HG03521 (cell line): ENCODE results near the gene ZNF69.
"Not testable (repeated sequence)": the region's sequence is repeated elsewhere in the genome, so short reads cannot be mapped to it uniquely, and the experiment has no call there.

ENCODE experiments used
- ATAC-seq: cut with Tn5 transposase; IDR thresholded peaks from one replicate; pipeline ENCODE4 v1.9.1; 2021; ENCODE audit warnings: mild to moderate bottlenecking, moderate library complexity; ENCODE audit not compliant: unreplicated experiment

Gene ZNF69

GRCh38 chr19:11887611-11888531 lies at the start of gene ZNF69:
Gene ZNF69 (plus strand): TSS chr19:11887782. CDS start chr19:11887924, 142 bp downstream.
- no peak for ATAC-seq

GRCh38 chr19:11843722-11844121 lies 43.9 kb upstream of the ZNF69 start:
- ATAC-seq = no peak

DNA sequence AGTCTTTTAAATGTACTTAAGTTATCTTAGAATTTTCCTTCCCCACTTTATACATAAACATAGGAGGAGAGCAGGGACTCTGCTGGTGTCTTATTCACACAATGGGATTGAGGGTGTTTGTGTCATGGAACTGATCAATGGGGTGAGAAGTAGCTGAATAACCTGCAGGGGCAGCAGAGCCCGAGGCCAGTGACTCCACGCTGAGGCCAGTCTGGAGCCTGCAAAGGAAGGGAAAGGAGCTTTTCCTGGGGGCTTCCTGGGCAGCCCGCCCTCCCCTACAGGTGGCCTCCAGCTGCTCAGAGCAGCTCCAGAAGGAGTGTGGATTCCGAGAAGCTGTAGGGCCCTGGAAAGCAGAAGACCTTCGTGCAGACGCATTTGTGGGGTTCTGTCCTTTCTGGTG lies 40.0 kb upstream of the ZNF69 start:
- ATAC-seq = not testable (repeated sequence)

- no peak for ATAC-seq
Observed at GRCh38 chr19:11848200-11848593, 39.4 kb upstream of the ZNF69 start.

DNA sequence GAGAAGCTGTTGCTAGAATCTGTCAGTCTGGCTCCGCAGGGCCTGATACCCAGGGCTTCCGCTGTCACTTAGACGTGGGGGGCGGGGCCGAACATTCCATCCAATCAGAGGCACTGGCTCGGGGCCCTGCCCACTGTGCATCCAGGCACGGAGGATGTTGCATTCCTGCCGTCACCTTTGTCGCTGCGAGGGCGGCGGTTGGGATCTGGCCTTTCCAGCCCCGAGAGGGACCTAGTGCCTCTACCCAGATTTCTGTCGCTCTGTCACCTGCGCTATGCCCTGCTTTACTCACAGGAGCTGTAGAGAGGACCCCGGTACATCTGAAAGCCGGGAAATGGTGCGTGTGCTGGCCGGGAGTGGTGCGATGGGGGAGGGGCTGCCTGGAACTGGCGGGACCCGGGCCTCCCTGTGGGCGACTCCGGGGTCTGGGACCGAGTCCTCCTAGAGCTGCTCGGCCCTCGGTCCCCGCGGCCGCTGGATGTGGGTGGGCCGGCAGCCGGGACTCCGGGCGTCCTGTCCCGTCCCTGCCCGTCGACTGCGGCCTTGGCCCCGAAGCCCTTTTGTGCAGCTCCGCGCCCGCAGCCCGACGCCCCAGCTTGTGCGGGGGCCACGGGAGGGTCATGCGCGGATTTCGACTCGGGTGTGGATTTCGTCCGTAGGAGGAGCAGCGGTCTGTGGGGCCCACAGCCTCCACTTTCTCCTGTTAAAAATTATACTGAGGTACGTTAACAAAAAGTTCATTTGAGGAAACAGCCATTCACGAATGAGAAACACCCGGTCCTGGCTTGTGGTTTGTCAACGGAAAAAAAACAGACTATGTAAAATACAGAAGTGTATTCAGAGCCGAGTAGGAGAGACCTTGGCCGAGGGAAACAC lies 38.8 kb upstream of the ZNF69 start, which contains the start of gene ZNF439:
Gene ZNF439 (plus strand): TSS at position 133 of the 876 bp plus-strand sequence. CDS start 142 bp downstream, at position 275.
- ATAC-seq = no peak

GRCh38 chr19:11850289-11850688 lies 37.3 kb upstream of the ZNF69 start:
- ATAC-seq = not testable (repeated sequence)

DNA sequence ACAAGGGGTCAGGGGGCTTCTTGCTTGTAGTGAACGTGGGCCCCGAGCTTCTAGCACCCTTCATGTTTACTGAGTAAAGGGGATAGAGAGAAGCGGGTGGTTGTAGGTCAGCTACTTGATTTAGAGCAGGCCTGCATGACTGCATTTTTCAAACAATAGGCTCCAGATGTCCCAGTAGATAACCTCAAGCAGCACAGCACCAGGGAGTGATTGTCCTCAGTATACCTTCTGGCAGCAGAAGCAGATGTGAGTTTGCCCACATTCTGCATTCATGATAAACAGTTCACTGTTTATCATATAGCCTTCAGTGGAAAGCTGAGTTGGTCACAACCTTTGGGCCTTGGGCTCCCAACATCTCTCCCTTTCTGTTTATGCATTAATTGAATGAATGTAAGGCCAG lies 34.2 kb upstream of the ZNF69 start:
- ATAC-seq = no peak

GRCh38 chr19:11856596-11857250 lies 30.9 kb upstream of the ZNF69 start:
- no peak for ATAC-seq

GRCh38 chr19:11860721-11861120 lies 26.9 kb upstream of the ZNF69 start:
- ATAC-seq = no peak

DNA sequence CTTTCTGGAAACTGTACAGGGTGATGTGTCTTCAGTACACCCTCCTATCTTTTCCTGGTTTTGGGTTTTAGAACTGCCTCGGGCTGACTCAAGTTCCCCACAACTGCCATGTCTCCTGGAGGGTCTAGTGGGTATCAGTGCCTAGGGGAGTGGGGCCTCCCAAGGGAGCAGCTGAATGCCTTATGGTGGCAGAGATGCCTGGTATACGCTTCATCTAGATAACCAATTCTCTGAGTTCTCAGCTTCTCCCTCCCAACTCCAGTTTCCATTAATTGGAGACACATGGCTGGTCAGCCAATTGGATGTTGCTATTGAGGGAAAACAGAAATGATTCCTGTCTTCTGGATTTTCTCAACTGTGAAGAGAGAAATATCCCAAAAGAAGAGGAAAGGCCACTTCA lies 26.3 kb upstream of the ZNF69 start:
- no peak for ATAC-seq

DNA sequence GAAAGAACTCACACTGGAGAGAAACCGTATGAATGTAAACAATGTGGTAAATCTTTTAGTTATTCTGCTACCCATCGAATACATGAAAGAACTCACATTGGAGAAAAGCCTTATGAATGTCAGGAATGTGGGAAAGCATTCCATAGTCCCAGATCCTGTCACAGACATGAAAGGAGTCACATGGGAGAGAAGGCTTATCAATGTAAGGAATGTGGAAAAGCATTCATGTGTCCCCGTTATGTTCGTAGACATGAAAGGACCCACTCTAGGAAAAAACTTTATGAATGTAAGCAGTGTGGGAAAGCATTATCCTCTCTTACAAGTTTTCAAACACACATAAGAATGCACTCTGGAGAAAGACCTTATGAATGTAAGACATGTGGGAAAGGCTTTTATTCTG lies 19.8 kb upstream of the ZNF69 start:
- ATAC-seq = not testable (repeated sequence)

DNA sequence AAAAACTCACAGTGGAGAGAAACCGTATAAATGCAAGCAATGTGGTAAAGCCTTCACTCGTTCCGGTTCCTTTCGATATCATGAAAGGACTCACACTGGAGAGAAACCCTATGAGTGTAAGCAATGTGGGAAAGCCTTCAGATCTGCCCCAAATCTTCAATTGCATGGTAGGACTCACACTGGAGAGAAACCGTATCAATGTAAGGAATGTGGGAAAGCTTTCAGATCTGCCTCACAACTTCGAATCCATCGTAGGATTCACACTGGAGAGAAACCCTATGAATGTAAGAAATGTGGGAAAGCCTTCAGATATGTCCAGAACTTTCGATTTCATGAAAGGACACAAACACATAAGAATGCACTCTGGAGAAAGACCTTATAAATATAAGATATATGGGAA lies 19.4 kb upstream of the ZNF69 start:
- no peak for ATAC-seq

GRCh38 chr19:11872624-11873023 lies 15.0 kb upstream of the ZNF69 start:
- no peak for ATAC-seq

GRCh38 chr19:11873762-11874161 lies 13.8 kb upstream of the ZNF69 start:
- ATAC-seq = no peak

DNA sequence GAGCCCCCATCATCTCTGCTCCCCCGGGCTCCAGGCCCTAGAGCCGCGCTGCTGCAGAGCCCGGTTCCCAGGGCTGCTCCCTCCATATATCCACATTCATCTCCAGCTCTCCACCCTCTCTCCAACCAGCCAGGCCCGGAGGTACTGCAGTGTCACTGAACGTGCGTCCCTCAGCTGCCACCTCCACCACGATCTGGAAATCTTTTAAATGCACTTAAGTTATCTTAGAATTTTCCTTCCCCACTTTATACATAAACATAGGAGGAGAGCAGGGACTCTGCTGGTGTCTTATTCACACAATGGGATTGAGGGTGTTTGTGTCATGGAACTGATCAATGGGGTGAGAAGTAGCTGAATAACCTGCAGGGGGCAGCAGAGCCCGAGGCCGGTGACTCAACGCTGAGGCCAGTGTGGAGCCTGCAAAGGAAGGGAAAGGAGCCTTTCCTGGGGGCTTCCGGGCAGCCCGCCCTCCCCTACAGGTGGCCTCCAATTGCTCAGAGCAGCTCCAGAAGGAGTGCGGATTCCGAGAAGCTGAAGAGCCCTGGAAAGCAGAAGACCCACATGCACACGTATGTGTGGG lies 7.8 kb upstream of the ZNF69 start:
- not testable (repeated sequence) for ATAC-seq

DNA sequence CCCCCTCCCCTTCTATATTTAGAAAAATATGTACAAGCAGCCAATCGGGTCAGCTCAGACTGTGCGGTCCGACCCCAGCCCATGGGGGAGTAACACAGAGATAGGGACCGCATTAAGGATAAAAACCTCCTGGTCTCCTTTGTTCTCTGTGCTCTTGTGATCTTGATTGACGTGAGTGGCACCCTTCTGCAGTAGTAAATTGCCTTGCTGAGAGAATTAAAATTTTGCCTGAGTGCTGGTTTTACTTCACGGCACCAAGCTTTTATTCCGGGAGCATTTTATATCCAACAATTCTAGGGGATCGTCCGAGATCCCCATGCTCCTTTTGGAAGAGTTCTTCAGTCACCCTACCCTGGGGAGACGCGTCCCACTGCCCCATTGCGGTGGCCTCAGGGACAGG lies 7.0 kb upstream of the ZNF69 start:
- ATAC-seq = no peak

- no peak for ATAC-seq
Observed at GRCh38 chr19:11881151-11881800, 6.3 kb upstream of the ZNF69 start.

- ATAC-seq = no peak
Observed at GRCh38 chr19:11882606-11883005, 5.0 kb upstream of the ZNF69 start.

DNA sequence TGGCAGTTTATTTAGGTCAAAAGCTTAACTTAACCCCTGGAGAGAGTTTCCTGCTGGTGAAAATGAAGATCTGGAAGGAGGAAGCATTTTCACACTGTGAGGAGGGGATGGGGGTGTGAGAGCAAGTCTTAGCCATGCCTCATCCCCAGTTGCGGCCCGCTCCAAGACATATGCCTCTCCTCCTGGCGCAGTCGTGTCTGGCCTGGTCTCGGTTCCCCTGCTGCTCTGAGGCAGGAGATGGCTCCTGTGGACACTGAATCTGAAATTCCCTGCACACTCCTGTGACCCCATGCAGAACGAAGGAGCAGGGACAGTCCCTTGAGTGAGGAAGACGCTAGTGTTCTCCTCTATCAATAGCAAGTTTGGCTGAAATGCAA lies 360 bp upstream of the ZNF69 start:
- ATAC-seq = no peak

GRCh38 chr19:11889901-11890300 lies 2.3 kb downstream of the ZNF69 start:
- not testable (repeated sequence) for ATAC-seq
